H1 (cell line): ENCODE results near the gene ARHGAP15. TPM values are rescaled to one million over a fixed set of nuclear protein-coding genes. Genes with fewer than 3 reads are reported as not detected.

Source experiments
- GABPA ChIP-seq: IDR thresholded peaks from 2 replicates; pipeline ENCODE4 v1.6.1; 2011; ENCODE audit warnings: mild to moderate bottlenecking, low read length, moderate library complexity, borderline replicate concordance; ENCODE audit not compliant: insufficient read depth
- GTF2F1 ChIP-seq: IDR thresholded peaks from 2 replicates; pipeline ENCODE4 v1.6.1; 2012; ENCODE audit warnings: low read depth, low read length, improper control_type of control experiment, borderline replicate concordance
- TAF1 ChIP-seq: IDR thresholded peaks from 2 replicates; pipeline ENCODE4 v1.6.1; 2011; ENCODE audit warnings: mild to moderate bottlenecking, low read depth, low read length
- YY1 ChIP-seq: IDR thresholded peaks from 2 replicates; pipeline ENCODE4 v1.6.1; 2011; ENCODE audit warnings: low read depth, mild to moderate bottlenecking, low read length
- polyA plus RNA-seq, 7 experiments: library from polyadenylated mRNA; depleted of rRNA in 3 of 7; stranded (reverse) in 5 of 7; unstranded in 2 of 7; fragments of >200 nt in 5 of 7; fragments of 200-250 nt in 2 of 7; gene quantifications; 1 replicate in 5 of 7; 2 replicates in 1 of 7; 4 replicates in 1 of 7; pipeline versions ENCODE4 v1.2.1 to v1.2.3, GENCODE V29; 2011 to 2013; ENCODE audit warnings: missing spikeins in 2 of 7, mixed read lengths in 2 of 7
- total RNA-seq: library from RNA; stranded (reverse); fragmentation: NEBNext Ultra II Directional; extraction: Animal tissue kit (Norgen Biotek cat#: 25700); gene quantifications from 2 replicates; pipeline ENCODE4 v1.2.1, GENCODE V29; 2021
- TF ChIP-seq, protein P1 (sequence below), 3 experiments: IDR thresholded peaks; 1 replicate in 2 of 3; 2 replicates in 1 of 3; pipeline versions ENCODE4 v1.5.1 to v1.6.1; 2011; ENCODE audit warnings: low read length in 3 of 3, mild to moderate bottlenecking in 3 of 3, inconsistent platforms in 2 of 3, low read depth in 1 of 3, moderate library complexity in 1 of 3; ENCODE audit not compliant: insufficient read depth in 1 of 3; ENCODE audit errors: control extremely low read depth in 1 of 3

Gene ARHGAP15
- total and polyA plus RNA-seq, 2 of the 8 experiments (the other 6 are each of a cell fraction or from before 2014, with no cell fraction given): not detected

GRCh38 chr2:143333847-143334246 lies 204.6 kb downstream of the ARHGAP15 start (continued):
- TF ChIP-seq, protein P1, sequence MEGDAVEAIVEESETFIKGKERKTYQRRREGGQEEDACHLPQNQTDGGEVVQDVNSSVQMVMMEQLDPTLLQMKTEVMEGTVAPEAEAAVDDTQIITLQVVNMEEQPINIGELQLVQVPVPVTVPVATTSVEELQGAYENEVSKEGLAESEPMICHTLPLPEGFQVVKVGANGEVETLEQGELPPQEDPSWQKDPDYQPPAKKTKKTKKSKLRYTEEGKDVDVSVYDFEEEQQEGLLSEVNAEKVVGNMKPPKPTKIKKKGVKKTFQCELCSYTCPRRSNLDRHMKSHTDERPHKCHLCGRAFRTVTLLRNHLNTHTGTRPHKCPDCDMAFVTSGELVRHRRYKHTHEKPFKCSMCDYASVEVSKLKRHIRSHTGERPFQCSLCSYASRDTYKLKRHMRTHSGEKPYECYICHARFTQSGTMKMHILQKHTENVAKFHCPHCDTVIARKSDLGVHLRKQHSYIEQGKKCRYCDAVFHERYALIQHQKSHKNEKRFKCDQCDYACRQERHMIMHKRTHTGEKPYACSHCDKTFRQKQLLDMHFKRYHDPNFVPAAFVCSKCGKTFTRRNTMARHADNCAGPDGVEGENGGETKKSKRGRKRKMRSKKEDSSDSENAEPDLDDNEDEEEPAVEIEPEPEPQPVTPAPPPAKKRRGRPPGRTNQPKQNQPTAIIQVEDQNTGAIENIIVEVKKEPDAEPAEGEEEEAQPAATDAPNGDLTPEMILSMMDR (IDR thresholded peaks at IDR 0.05; ENCODE audit: control extremely low read depth in 1 of 3, insufficient read depth in 1 of 3, low read depth in 1 of 3, low read length in 3 of 3): no peak
- no peak for TF ChIP-seq YY1
- TF ChIP-seq TAF1: no peak
- TF ChIP-seq GTF2F1: no peak
- no peak for TF ChIP-seq GABPA
